KMS-11 (cell line): ENCODE results near the gene GIPR.

Source experiments
- H2AFZ ChIP-seq: fragments of 200-600 bp; sonication (generic); 2 replicates; pipeline ENCODE4 v1.6.1; 2016; ENCODE audit warnings: antibody characterized with exemption, mixed run types, low read depth
- H3K27ac ChIP-seq: fragments of 200-600 bp; sonication (generic); 2 replicates; pipeline ENCODE4 v1.6.1; 2016; ENCODE audit warnings: mild to moderate bottlenecking, mixed run types
- H3K27me3 ChIP-seq: fragments of 200-600 bp; sonication (generic); 2 replicates; pipeline ENCODE4 v1.6.1; 2017; ENCODE audit warnings: mild to moderate bottlenecking, low read depth, mixed run types, moderate library complexity; ENCODE audit not compliant: insufficient read depth
- H3K36me3 ChIP-seq: fragments of 200-600 bp; sonication (generic); 2 replicates; pipeline ENCODE4 v1.6.1; 2017; ENCODE audit warnings: mild to moderate bottlenecking, mixed run types; ENCODE audit not compliant: insufficient read depth
- H3K4me1 ChIP-seq: fragments of 200-600 bp; sonication (generic); 2 replicates; pipeline ENCODE4 v1.6.1; 2016; ENCODE audit warnings: mild to moderate bottlenecking, low read depth, mixed run types; ENCODE audit not compliant: poor library complexity, severe bottlenecking
- H3K4me2 ChIP-seq: fragments of 200-600 bp; sonication (generic); 2 replicates; pipeline ENCODE4 v1.7.0; 2016; ENCODE audit warnings: mild to moderate bottlenecking, mixed run types
- H3K4me3 ChIP-seq: fragments of 200-600 bp; sonication (generic); IDR thresholded peaks from 2 replicates; pipeline ENCODE4 v1.6.1; 2017; ENCODE audit warnings: low read depth, low read length, mixed read lengths; ENCODE audit not compliant: insufficient read depth
- H3K79me2 ChIP-seq: fragments of 200-600 bp; sonication (generic); 2 replicates; pipeline ENCODE4 v1.6.1; 2016; ENCODE audit warnings: low read depth, mixed run types; ENCODE audit not compliant: insufficient read depth
- H3K9ac ChIP-seq: fragments of 200-600 bp; sonication (generic); 2 replicates; pipeline ENCODE4 v1.6.1; 2016; ENCODE audit warnings: mild to moderate bottlenecking, mixed run types
- H4K20me1 ChIP-seq: fragments of 200-600 bp; sonication (generic); 2 replicates; pipeline ENCODE4 v1.6.1; 2016; ENCODE audit warnings: mild to moderate bottlenecking, mixed run types; ENCODE audit not compliant: insufficient read depth
- CTCF ChIP-seq: fragments of 200-600 bp; sonication (generic); conservative IDR thresholded peaks from 2 replicates; pipeline ENCODE4 v1.6.1; 2017; ENCODE audit warnings: low read depth, mild to moderate bottlenecking, antibody characterized with exemption, low read length, moderate library complexity, mixed read lengths

GIPR gene

DNA sequence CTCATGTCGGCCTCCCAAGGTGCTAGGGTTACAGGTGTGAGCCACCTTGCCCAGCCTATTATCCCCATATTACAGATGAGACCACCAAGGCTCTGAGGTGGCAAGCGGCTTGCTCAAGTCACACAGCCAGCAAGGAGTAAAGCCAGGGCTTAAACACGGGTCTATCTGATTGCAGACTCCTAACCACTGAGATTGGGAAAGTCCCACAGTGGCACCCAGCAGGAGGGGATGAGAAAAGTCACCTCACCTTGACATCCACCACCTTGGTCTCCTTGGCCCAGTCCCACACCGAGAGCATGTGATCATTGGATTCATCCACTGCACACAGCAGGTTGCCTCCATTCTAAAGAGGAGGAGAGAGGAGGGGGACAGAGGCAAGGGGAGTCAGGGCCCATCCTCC, 38.3 kb upstream of the GIPR start:
- no peaks in the 10 kb centered on the region for H3K27me3 ChIP-seq
- H3K4me2 ChIP-seq: peak overlapping the region; percentile 1; the same call in 1 of the 2 replicates
- peaks cover 23% of the 10 kb centered on the region for H3K4me1 ChIP-seq
- TF ChIP-seq CTCF: no peak
- H3K4me3 ChIP-seq: no peak overlapping the region
- no peaks in the 10 kb centered on the region for H4K20me1 ChIP-seq
- H3K79me2 ChIP-seq: no peaks in the 10 kb centered on the region
- H3K27ac ChIP-seq: 0 out of 2 replicates have a peak overlapping the region, but pooled peaks have one; percentile 18
- H3K9ac ChIP-seq: no peak overlapping the region
- no peaks in the 10 kb centered on the region for H3K36me3 ChIP-seq
- H2AFZ ChIP-seq: no peak overlapping the region

- no peaks in the 10 kb centered on the region for H3K79me2 ChIP-seq
- no peak overlapping the region for H3K4me3 ChIP-seq
- H4K20me1 ChIP-seq: no peaks in the 10 kb centered on the region
- peaks cover 23% of the 10 kb centered on the region for H3K4me1 ChIP-seq
- H3K36me3 ChIP-seq: no peaks in the 10 kb centered on the region
- H3K4me2 ChIP-seq: peak overlapping the region; percentile 1; the same call in 1 of the 2 replicates
- no peak overlapping the region for H3K9ac ChIP-seq
- no peak overlapping the region for H2AFZ ChIP-seq
- no peaks in the 10 kb centered on the region for H3K27me3 ChIP-seq
- TF ChIP-seq CTCF: no peak
- peak overlapping the region; percentile 18; the same call in 1 of the 2 replicates for H3K27ac ChIP-seq
These were observed 37.6 kb upstream of the GIPR start for GRCh38 chr19:45630463-45630862.

DNA sequence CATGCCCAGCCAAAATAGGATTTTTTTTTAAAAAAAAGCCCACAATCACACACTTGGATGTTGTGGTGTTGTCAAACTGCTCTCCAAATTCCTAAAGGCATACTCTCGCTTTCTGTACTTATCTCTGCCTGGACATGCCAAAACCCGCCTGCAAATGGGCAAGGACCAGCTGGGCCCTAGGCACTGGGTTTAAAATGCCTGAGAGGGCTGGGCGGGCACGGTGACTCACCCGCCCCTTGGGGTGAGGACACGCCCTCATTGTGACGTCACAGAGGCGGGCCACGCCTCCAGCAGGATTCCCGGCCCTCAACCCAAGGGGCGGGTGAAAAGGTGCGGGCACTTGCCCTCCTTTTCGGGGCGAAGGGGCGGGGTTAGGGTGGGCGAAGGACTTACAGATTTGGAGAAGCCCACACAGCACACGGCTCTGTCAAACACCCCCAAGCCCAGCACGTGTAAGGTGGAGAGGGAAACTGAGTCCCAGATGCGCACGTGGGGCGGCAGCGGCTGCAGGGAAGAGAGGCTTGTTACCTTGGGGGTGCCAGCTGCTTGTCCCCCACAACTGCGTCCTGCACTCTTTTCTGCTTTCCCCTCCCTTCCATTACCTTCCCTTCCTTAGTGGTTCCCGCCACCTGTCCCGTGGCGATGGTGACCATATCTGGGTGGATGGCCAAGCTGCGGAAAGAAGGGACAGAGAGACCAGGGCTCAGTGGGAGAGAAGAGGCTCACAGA, 35.4 kb upstream of the GIPR start:
- no peak overlapping the region for H3K27ac ChIP-seq
- TF ChIP-seq CTCF: no peak
- no peaks in the 10 kb centered on the region for H4K20me1 ChIP-seq
- no peaks in the 10 kb centered on the region for H3K79me2 ChIP-seq
- H3K4me1 ChIP-seq: peaks cover 23% of the 10 kb centered on the region
- no peaks in the 10 kb centered on the region for H3K36me3 ChIP-seq
- no peak overlapping the region for H2AFZ ChIP-seq
- no peak overlapping the region for H3K4me3 ChIP-seq
- no peak overlapping the region for H3K9ac ChIP-seq
- H3K4me2 ChIP-seq: no peak overlapping the region
- H3K27me3 ChIP-seq: no peaks in the 10 kb centered on the region

DNA sequence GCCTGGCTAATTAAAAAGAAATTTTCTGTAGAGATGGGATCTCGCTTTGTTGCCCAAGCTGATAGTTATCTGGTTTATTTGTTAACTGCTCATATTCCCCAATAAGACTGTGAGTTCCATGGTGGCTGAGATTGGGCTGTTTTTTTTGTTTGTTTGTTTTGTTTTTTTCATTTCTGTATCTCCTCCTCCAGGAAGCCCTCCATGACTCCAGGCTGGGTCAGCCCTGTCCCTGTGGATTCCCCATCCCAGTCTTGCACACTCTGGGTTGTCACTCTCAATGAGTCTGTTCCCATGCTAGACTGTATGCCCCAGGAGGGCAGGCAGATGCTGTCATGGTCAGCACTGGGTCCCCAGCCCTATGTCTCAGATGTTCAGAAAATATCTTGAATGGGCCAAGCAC, 31.7 kb upstream of the GIPR start:
- H3K79me2 ChIP-seq: no peaks in the 10 kb centered on the region
- H3K27ac ChIP-seq: no peak overlapping the region
- no peak for TF ChIP-seq CTCF
- H2AFZ ChIP-seq: no peak overlapping the region
- H3K9ac ChIP-seq: no peak overlapping the region
- H3K27me3 ChIP-seq: no peaks in the 10 kb centered on the region
- H3K4me1 ChIP-seq: peaks cover 30% of the 10 kb centered on the region
- H4K20me1 ChIP-seq: no peaks in the 10 kb centered on the region
- H3K36me3 ChIP-seq: no peaks in the 10 kb centered on the region
- H3K4me2 ChIP-seq: no peak overlapping the region
- H3K4me3 ChIP-seq: no peak overlapping the region
